HEK293 (cell line): ENCODE results near the gene GLTP.

Experiments used
- ZFP3 ChIP-seq: fragments of 450-650 bp; formaldehyde crosslinking; IDR thresholded peaks from 2 replicates; pipeline ENCODE4 v1.5.1; 2016; ENCODE audit warnings: low read depth, missing biosample characterization, missing genetic modification characterization
- ZNF350 ChIP-seq: fragments of 450-650 bp; formaldehyde crosslinking; IDR thresholded peaks from 2 replicates; pipeline ENCODE4 v1.5.0; 2017; ENCODE audit warnings: missing biosample characterization, mild to moderate bottlenecking, missing genetic modification characterization
- TF ChIP-seq, protein P1 (sequence below): fragments of 450-650 bp; formaldehyde crosslinking; IDR thresholded peaks from 2 replicates; pipeline ENCODE4 v1.5.1; 2016; ENCODE audit warnings: missing biosample characterization, missing genetic modification characterization
- TF ChIP-seq, protein P2 (sequence below): fragments of 450-650 bp; formaldehyde crosslinking; IDR thresholded peaks from 2 replicates; pipeline ENCODE4 v1.5.1; 2016; ENCODE audit warnings: missing biosample characterization, missing genetic modification characterization
- TF ChIP-seq, protein P3 (sequence below): fragments of 450-650 bp; formaldehyde crosslinking; IDR thresholded peaks from 2 replicates; pipeline ENCODE4 v1.5.1; 2016; ENCODE audit warnings: missing biosample characterization, missing genetic modification characterization

DNA sequence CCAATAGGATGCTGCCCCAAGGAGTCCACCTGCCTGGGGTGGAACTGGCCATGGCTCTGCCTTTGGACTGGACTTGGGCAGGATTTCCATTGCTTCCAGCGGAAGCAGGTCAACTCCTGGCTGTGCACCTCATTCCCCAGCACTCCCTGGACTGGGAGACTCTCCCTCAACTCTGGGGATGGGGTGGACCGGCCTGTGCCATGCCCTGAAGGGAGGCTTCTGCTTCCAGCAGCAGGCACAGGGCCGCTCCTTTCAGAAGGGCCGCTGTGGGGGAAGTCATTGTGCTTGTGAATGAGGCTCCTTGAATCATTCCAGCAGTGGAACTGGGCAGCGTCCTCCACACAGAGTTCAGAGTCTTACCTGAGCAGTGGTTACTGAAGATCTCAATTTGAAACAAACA is 42.7 kb upstream of the GLTP start:
- TF ChIP-seq, protein P1, sequence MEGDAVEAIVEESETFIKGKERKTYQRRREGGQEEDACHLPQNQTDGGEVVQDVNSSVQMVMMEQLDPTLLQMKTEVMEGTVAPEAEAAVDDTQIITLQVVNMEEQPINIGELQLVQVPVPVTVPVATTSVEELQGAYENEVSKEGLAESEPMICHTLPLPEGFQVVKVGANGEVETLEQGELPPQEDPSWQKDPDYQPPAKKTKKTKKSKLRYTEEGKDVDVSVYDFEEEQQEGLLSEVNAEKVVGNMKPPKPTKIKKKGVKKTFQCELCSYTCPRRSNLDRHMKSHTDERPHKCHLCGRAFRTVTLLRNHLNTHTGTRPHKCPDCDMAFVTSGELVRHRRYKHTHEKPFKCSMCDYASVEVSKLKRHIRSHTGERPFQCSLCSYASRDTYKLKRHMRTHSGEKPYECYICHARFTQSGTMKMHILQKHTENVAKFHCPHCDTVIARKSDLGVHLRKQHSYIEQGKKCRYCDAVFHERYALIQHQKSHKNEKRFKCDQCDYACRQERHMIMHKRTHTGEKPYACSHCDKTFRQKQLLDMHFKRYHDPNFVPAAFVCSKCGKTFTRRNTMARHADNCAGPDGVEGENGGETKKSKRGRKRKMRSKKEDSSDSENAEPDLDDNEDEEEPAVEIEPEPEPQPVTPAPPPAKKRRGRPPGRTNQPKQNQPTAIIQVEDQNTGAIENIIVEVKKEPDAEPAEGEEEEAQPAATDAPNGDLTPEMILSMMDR (tag by site-specific recombination), result no peak
- TF ChIP-seq, protein P2, sequence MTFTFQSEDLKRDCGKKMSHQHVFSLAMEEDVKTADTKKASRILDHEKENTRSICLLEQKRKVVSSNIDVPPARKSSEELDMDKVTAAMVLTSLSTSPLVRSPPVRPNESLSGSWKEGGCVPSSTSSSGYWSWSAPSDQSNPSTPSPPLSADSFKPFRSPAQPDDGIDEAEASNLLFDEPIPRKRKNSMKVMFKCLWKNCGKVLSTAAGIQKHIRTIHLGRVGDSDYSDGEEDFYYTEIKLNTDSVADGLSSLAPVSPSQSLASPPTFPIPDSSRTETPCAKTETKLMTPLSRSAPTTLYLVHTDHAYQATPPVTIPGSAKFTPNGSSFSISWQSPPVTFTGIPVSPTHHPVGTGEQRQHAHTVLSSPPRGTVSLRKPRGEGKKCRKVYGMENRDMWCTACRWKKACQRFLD (tag by site-specific recombination), result no peak
- no peak for TF ChIP-seq ZNF350 (tag by site-specific recombination)
- TF ChIP-seq ZFP3 (tag by site-specific recombination), result no peak
- TF ChIP-seq, protein P3, sequence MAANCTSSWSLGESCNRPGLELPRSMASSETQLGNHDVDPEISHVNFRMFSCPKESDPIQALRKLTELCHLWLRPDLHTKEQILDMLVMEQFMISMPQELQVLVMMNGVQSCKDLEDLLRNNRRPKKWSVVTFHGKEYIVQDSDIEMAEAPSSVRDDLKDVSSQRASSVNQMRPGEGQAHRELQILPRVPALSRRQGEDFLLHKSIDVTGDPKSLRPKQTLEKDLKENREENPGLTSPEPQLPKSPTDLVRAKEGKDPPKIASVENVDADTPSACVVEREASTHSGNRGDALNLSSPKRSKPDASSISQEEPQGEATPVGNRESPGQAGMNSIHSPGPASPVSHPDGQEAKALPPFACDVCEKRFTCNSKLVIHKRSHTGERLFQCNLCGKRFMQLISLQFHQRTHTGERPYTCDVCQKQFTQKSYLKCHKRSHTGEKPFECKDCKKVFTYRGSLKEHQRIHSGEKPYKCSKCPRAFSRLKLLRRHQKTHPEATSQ (tag by site-specific recombination), result no peak
